ENCODE measurements around the gene COBL.

Gene COBL

GRCh38 chr7:51324206-51324898 lies 7.7 kb upstream of the COBL start:
- Histone ChIP-seq H3K79me2 (ENCODE audit: insufficient read depth, low read length) (no peaks in the 10 kb centered on the region), H2AFZ (ENCODE audit: low read length) (no peak overlapping the region), H3K27me3 (ENCODE audit: insufficient read depth, low read length, poor library complexity, severe bottlenecking) (no peaks in the 10 kb centered on the region), H4K20me1 (ENCODE audit: insufficient read depth, low read length, poor library complexity, severe bottlenecking) (no peaks in the 10 kb centered on the region), H3K4me3 (ENCODE audit: low read length, poor library complexity, severe bottlenecking) (no peak overlapping the region), H3K9me3 (ENCODE audit: insufficient read depth, low read depth, low read length) (no peaks in the 10 kb centered on the region), H3K9ac (ENCODE audit: low read depth, low read length, poor library complexity, severe bottlenecking) (no peak overlapping the region), H3K36me3 (ENCODE audit: insufficient read depth, low read length) (no peaks in the 10 kb centered on the region), H3F3A (ENCODE audit: low read depth) (no peaks in the 10 kb centered on the region), H3K4me2 (ENCODE audit: low read depth, low read length, poor library complexity, severe bottlenecking) (no peak overlapping the region), H3K9me2 (replicated peaks; ENCODE audit: low read depth, low read length) (no peaks in the 10 kb centered on the region), H3K4me1 (ENCODE audit: insufficient read depth, low read length, poor library complexity, severe bottlenecking) (no peaks in the 10 kb centered on the region)
- no peak for TF ChIP-seq CTCF (conservative IDR thresholded peaks at IDR 0.05; ENCODE audit: low read length)
- TF ChIP-seq EZH2phosphoT487 (IDR thresholded peaks at IDR 0.05; ENCODE audit: borderline replicate concordance): no peak

GRCh38 chr7:51321961-51322515 lies 5.4 kb upstream of the COBL start:
- Histone ChIP-seq H3K9ac (ENCODE audit: low read depth, low read length, poor library complexity, severe bottlenecking) (no peak overlapping the region), H3K4me1 (ENCODE audit: insufficient read depth, low read length, poor library complexity, severe bottlenecking) (no peaks in the 10 kb centered on the region), H3F3A (ENCODE audit: low read depth) (no peaks in the 10 kb centered on the region), H4K20me1 (ENCODE audit: insufficient read depth, low read length, poor library complexity, severe bottlenecking) (no peaks in the 10 kb centered on the region), H2AFZ (ENCODE audit: low read length) (no peak overlapping the region), H3K9me3 (ENCODE audit: insufficient read depth, low read depth, low read length) (no peaks in the 10 kb centered on the region), H3K9me2 (replicated peaks; ENCODE audit: low read depth, low read length) (no peaks in the 10 kb centered on the region), H3K4me2 (ENCODE audit: low read depth, low read length, poor library complexity, severe bottlenecking) (no peak overlapping the region), H3K27me3 (ENCODE audit: insufficient read depth, low read length, poor library complexity, severe bottlenecking) (no peaks in the 10 kb centered on the region), H3K36me3 (ENCODE audit: insufficient read depth, low read length) (no peaks in the 10 kb centered on the region), H3K79me2 (ENCODE audit: insufficient read depth, low read length) (no peaks in the 10 kb centered on the region), H3K4me3 (ENCODE audit: low read length, poor library complexity, severe bottlenecking) (no peak overlapping the region)
- TF ChIP-seq EZH2phosphoT487 (IDR thresholded peaks at IDR 0.05; ENCODE audit: borderline replicate concordance): no peak

- H3K79me2 ChIP-seq (ENCODE audit: insufficient read depth, low read length): no peaks in the 10 kb centered on the region
These were observed 2.4 kb upstream of the COBL start for GRCh38 chr7:51318886-51319579.

More at GRCh38 chr7:51318886-51319579, 2.4 kb upstream of the COBL start:
- Histone ChIP-seq H3K27me3 (ENCODE audit: insufficient read depth, low read length, poor library complexity, severe bottlenecking) (no peaks in the 10 kb centered on the region), H3K36me3 (ENCODE audit: insufficient read depth, low read length) (no peaks in the 10 kb centered on the region), H2AFZ (ENCODE audit: low read length) (no peak overlapping the region), H4K20me1 (ENCODE audit: insufficient read depth, low read length, poor library complexity, severe bottlenecking) (no peaks in the 10 kb centered on the region), H3K4me1 (ENCODE audit: insufficient read depth, low read length, poor library complexity, severe bottlenecking) (no peaks in the 10 kb centered on the region), H3K4me3 (ENCODE audit: low read length, poor library complexity, severe bottlenecking) (no peak overlapping the region), H3K4me2 (ENCODE audit: low read depth, low read length, poor library complexity, severe bottlenecking) (no peak overlapping the region), H3K9ac (ENCODE audit: low read depth, low read length, poor library complexity, severe bottlenecking) (no peak overlapping the region), H3F3A (ENCODE audit: low read depth) (no peaks in the 10 kb centered on the region), H3K9me3 (ENCODE audit: insufficient read depth, low read depth, low read length) (no peaks in the 10 kb centered on the region), H3K9me2 (replicated peaks; ENCODE audit: low read depth, low read length) (no peaks in the 10 kb centered on the region)
- TF ChIP-seq EZH2phosphoT487 (IDR thresholded peaks at IDR 0.05; ENCODE audit: borderline replicate concordance) (no peak), CTCF (conservative IDR thresholded peaks at IDR 0.05; ENCODE audit: low read length) (no peak)

Measured in Loucy (cell line).